T47D (cell line): ENCODE measurements around the gene MON2.

Experiments used
- DNase-seq, 2 experiments: peaks; one replicate each; pipeline versions ENCODE4 v3.0.0 to v3.0.0-alpha.2; 2011 to 2012; ENCODE audit warnings: low read depth in 1 of 2, low spot score in 1 of 2
- JUND ChIP-seq: IDR thresholded peaks from 2 replicates; pipeline ENCODE4 v1.6.1; 2012; ENCODE audit warnings: low read depth
- in situ Hi-C: cut with HindIII; loops from 2 replicates; pipeline ENCODE4 v1.10.0; 2016; ENCODE audit warnings: low sequenced_read_pairs, low pct_unique_long_range_greater_than_20kb

Gene MON2

GRCh38 chr12:62621101-62621638, 154.5 kb downstream of the MON2 start:
- TF ChIP-seq JUND = no peak
- in situ Hi-C loops = no loop called here
- DNase-seq = no peak

- in situ Hi-C loops = no loop called here
- no peak for DNase-seq
- TF ChIP-seq JUND = no peak
Measured at GRCh38 chr12:62622177-62622576, 155.6 kb downstream of the MON2 start.

- in situ Hi-C loops = no loop called here
- TF ChIP-seq JUND = no peak
- DNase-seq = no peak
Measured at GRCh38 chr12:62625228-62625627, 158.6 kb downstream of the MON2 start.

- in situ Hi-C loops = no loop called here
- DNase-seq = no peak
- no peak for TF ChIP-seq JUND
Measured at GRCh38 chr12:62627181-62627580, 160.6 kb downstream of the MON2 start.

GRCh38 chr12:62629413-62629812, 162.8 kb downstream of the MON2 start:
- in situ Hi-C loops = no loop called here
- no peak for TF ChIP-seq JUND
- DNase-seq = no peak

GRCh38 chr12:62629971-62630739, 163.5 kb downstream of the MON2 start:
- in situ Hi-C loops = no loop called here
- TF ChIP-seq JUND = no peak
- no peak for DNase-seq

- DNase-seq = no peak
- TF ChIP-seq JUND = no peak
- in situ Hi-C loops = no loop called here
Measured at GRCh38 chr12:62631471-62632410, 165.1 kb downstream of the MON2 start.

GRCh38 chr12:62632411-62632918, 165.8 kb downstream of the MON2 start:
- DNase-seq = no peak
- in situ Hi-C loops = no loop called here
- no peak for TF ChIP-seq JUND

- no peak for DNase-seq
- TF ChIP-seq JUND = no peak
- in situ Hi-C loops = no loop called here
Measured at GRCh38 chr12:62635649-62636048, 169.0 kb downstream of the MON2 start.

GRCh38 chr12:62637679-62638078, 171.1 kb downstream of the MON2 start:
- in situ Hi-C loops = no loop called here
- no peak for TF ChIP-seq JUND
- DNase-seq = no peak

GRCh38 chr12:62640910-62641448, 174.4 kb downstream of the MON2 start:
- no peak for DNase-seq
- in situ Hi-C loops = no loop called here
- TF ChIP-seq JUND = no peak

GRCh38 chr12:62642486-62642885, 175.9 kb downstream of the MON2 start:
- in situ Hi-C loops = no loop called here
- DNase-seq = no peak
- no peak for TF ChIP-seq JUND
